Renal cortex interstitium (tissue), 11 donors: ENCODE measurements around the gene RPS15. TPM values are rescaled to one million over a fixed set of nuclear protein-coding genes. Genes with fewer than 3 reads are reported as not detected.

Experiments
- DNase-seq, 11 donors: peaks; one replicate each; pipeline ENCODE4 v3.0.0-alpha.2; 2013; ENCODE audit warnings: low read depth in 9 of 11, low spot score in 4 of 11; ENCODE audit errors: extremely low read depth in 1 of 11
- polyA plus RNA-seq, 3 donors: library from polyadenylated mRNA; unstranded; fragments of 120-200 nt; gene quantifications; one replicate each; pipeline ENCODE4 v1.2.1, GENCODE V29; 2013; ENCODE audit not compliant: insufficient read length in 3 of 3

The RPS15 gene
- polyA plus RNA-seq, 3 donors = 587 to 892 (median 766) TPM

DNA sequence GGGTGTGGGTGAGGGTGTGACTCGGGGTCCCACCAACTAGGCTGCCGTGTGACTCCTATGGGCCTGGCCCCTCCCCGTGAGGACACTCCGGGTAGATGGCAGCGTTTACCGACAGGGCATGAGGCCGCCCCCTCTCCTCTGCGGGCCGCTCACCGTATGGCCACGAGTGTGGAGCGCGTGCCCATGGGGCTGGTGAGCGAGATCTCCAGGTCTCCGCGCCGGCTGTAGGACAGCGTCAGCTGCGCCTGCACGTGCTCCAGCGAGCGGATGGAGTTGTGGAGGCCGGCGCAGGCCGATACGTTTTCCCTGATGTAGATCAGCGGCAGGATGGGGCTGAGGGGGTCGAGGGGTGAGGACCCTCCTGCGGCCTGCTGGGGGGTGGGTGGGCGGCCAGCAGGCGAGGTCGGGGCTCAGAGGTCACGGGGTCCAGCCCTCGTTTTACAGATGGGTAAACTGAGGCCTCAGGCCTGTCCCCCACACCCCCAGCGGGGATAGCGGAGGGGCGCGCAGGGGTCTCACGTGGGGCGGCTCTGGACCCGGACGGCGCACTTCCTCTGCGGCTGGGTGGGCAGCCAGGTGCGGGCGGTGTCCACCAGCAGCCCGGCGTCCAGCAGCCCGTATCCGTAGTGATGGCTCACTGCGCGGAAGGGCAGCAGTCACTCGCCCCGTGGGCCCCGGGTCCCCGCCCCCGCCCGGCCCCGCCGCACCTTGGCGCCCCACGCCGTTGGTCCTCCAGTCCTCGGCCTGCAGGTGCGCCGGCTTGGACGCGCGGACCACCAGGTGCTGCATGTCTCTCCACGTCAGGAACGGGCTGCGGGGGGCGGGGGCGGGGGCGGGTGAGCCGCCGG, 45.2 kb downstream of the RPS15 start:
- no peak for DNase-seq

DNA sequence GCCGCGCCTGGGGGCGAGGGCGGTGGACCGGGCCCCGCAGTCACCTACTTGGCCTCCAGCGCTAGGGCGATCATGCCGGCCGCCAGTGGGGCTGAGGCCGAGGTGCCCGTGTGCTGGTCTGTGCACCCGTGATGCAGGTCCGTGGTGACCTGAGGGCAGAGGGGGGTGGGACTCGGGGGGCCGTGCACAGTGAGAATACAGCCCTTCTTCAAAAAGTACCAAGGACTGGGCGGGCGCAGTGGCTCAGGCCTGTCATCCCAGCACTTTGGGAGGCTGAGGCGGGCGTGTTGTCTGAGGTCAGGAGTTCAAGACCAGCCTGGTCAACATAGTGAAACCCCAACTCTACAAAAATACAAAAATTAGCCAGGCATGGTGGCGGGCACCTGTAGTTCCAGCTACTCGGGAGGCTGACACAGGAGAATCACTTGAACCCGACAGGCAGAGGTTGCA, 45.8 kb downstream of the RPS15 start:
- DNase-seq = no peak

DNA sequence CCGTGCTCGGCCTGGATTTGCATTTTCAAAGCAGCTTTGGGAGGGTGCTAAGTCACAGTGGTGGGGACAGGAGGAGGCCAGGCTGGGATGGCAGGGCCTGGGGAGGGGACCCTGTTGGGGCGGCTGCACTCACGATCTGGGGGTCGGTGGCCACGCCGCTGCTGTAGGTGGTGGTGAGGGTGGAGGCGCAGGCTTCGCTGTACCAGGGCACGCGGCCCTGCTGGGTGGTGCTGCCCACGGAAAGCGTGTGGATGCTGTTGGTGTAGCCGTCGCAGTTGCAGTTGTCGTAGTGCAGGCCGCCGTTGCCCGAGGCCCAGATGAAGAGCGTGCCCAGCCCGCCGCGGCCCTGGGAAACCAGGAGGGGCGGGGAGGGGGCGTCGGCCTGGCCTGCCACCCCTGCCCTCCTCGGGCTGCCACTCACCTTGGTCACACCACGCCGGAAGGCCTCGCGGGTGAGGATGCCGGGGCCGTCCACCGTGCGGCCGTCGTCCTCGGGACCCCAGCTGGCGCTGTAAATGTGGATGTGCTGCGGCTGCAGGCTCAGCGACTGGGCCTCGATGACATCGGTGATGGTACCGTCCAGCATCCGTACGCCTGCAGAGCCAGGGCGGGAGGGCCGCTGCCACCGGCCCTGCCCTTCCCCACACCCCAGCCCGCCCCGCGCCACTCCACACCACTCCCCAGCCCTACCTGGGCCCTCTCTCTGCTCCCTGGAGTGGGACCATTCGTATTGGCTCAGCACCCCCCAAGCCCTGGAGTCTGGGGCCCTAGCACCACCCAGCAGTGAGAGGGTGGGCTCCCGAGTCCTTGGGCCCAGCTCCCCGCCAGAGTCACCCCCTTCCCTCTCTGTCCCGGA, 48.8 kb downstream of the RPS15 start:
- no peak for DNase-seq

DNA sequence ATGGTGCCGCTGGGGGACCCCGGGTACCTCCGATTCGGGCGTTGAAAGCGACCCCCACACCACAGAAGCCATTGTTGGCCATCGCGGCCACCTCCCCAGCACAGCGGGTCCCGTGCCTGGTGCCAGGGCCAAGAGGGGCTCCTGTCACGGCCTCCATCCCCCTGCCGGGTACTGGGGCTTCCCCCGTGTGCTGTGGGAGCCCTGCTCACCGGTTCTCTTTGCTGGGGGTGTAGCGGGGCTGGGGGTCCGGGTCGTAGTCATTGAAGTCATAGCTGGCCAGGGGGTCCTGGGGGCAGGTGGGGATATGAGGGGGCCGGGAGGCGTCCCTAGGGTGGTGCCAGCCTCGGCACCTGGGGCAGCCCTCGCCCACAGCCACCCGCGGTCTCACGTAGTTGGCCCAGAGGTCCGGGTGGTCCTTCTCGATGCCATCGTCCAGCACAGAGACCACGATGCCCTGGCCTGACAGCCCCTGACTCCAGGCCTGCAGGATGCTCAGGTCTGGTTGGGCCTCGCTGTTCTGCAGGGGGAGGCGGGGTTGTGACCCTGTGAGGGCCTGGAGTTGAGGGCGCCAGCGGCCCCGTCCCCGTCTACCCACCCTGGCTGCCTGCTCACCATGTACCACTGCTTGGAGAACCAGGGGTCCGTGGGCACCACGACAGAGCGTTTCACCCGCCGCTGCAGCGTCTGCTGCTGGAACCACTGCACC, 49.5 kb downstream of the RPS15 start:
- DNase-seq = no peak

DNA sequence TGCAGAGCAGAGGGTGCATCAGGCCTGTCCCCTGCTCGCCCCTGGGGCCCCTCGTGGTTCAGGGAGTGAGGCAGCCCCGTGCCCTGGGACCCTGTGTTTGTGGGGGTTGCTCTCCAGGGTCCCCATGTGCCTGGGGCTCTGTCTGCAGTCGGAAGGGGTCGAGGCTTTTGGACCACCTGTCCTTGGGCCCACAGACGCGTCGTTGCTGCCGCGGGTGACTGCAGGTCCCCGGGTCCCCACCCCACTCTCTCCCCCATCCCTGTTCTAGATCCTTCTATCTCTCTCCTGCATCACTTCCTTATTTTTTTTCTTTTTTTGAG, 50.0 kb downstream of the RPS15 start:
- DNase-seq = no peak

DNA sequence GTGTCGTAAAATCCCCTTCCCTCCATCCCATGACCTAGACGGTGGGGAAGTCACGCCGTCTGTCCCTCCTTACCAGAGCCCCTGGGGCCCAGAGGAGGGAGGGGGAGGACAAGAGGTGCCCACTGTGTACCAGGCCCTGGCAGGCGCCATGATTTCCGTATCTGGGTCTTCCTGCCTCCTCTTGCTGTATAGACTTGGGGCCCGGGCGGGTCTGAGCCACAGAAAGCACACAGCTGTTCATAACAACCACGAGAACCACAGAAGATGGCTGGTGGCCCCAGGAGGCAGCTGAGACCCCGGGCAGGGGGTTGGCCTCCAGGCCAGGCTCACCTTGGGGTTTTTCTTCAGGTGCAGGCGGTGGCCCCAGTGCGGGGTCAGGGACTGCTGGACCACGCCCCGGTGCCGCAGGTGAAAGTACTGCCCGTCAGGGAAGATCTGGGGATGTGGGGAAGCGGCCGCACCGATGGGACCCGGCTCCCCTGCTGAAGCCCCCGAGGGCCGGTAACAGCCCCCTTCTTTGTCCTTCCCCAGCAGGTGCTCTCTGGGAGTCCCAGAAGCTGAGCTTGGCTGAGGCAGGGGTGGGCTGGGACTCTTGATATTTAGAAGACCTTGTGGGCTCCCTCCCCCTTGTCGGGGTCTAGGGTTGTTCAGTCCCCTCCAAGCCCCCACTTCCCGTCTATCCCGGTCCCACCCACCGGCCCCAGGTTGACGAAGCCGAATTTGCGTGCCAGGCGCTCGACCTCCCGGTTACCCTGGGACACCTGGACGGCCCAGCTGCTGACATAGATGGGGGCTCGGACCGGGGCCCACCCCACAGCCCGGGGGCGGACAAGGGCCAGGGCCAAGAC, 51.5 kb downstream of the RPS15 start:
- DNase-seq = no peak

Other genes starting within 250 kb of the RPS15 start
- gene STK11, start 232.6 kb upstream of the RPS15 start, polyA plus RNA-seq = 10 to 100 TPM; 56.8 to 62.2 (median 59.0) TPM
- 1 to 10 TPM; 1.5 to 8.7 (median 2.0) TPM for gene CBARP, start 200.4 kb upstream of the RPS15 start, polyA plus RNA-seq
- 100 to 1,000 TPM in 2 of 3 donors, 10 to 100 TPM in 1; 82.2 to 145 (median 129) TPM for gene ATP5F1D, start 196.6 kb upstream of the RPS15 start, polyA plus RNA-seq
- gene MIDN, start 189.8 kb upstream of the RPS15 start, polyA plus RNA-seq = 10 to 100 TPM; 42.1 to 70.7 (median 67.6) TPM
- 100 to 1,000 TPM; 803 to 982 (median 849) TPM for gene CIRBP, start 169.1 kb upstream of the RPS15 start, polyA plus RNA-seq
- 10 to 100 TPM; 14.8 to 25.6 (median 21.3) TPM for gene FAM174C, start 162.9 kb upstream of the RPS15 start, polyA plus RNA-seq
- gene EFNA2, start 152.5 kb upstream of the RPS15 start, polyA plus RNA-seq = 1 to 10 TPM; 1.5 to 3.8 (median 3.6) TPM
- gene NDUFS7, start 54.5 kb upstream of the RPS15 start, polyA plus RNA-seq = 10 to 100 TPM; 39.5 to 84.1 (median 76.6) TPM
- 10 to 100 TPM; 25.6 to 39.6 (median 37.4) TPM for gene GAMT, start 36.9 kb upstream of the RPS15 start, polyA plus RNA-seq
- 100 to 1,000 TPM in 1 of 3 donors, 10 to 100 TPM in 2; 79.6 to 103 (median 90.2) TPM for gene DAZAP1, start 30.8 kb upstream of the RPS15 start, polyA plus RNA-seq
- 1 to 10 TPM; 1.2 to 1.9 (median 1.5) TPM for gene APC2, start 11.7 kb downstream of the RPS15 start, polyA plus RNA-seq
- 10 to 100 TPM; 17.0 to 33.0 (median 31.3) TPM for gene C19orf25, start 40.8 kb downstream of the RPS15 start, polyA plus RNA-seq
- 10 to 100 TPM in 1 of 3 donors, 1 to 10 TPM in 2; 4.4 to 11.4 (median 7.8) TPM for gene PCSK4, start 52.0 kb downstream of the RPS15 start, polyA plus RNA-seq
- 10 to 100 TPM; 14.5 to 28.1 (median 23.8) TPM for gene REEP6, start 52.8 kb downstream of the RPS15 start, polyA plus RNA-seq
- 1 to 10 TPM in 1 of 3 donors, under 1 TPM in 2; 0.47 to 1.2 (median 0.62) TPM for gene ADAMTSL5, start 74.6 kb downstream of the RPS15 start, polyA plus RNA-seq
- gene PLK5, start 85.7 kb downstream of the RPS15 start, polyA plus RNA-seq = under 1 TPM; 0.11 to 0.45 (median 0.14) TPM
- 10 to 100 TPM; 19.3 to 33.9 (median 28.2) TPM for gene MEX3D, start 129.9 kb downstream of the RPS15 start, polyA plus RNA-seq
- 10 to 100 TPM; 41.3 to 77.7 (median 68.6) TPM for gene MBD3, start 154.5 kb downstream of the RPS15 start, polyA plus RNA-seq
- gene UQCR11, start 167.1 kb downstream of the RPS15 start, polyA plus RNA-seq = 100 to 1,000 TPM in 2 of 3 donors, 10 to 100 TPM in 1; 86.1 to 129 (median 121) TPM
- 100 to 1,000 TPM in 2 of 3 donors, 10 to 100 TPM in 1; 90.7 to 131 (median 105) TPM for gene TCF3, start 214.2 kb downstream of the RPS15 start, polyA plus RNA-seq